Ovary (tissue), 9 donors: Measurements from ENCODE around the gene ATP8B4. TPM values are rescaled to one million over a fixed set of nuclear protein-coding genes. Genes with fewer than 3 reads are reported as not detected.

Experiments
- DNase-seq, 5 donors: peaks; one replicate each; pipeline ENCODE4 v3.0.0-alpha.2; 2019 to 2020
- H3K27ac ChIP-seq, 2 donors: fragments of 200-600 bp; one replicate each; pipeline versions ENCODE4 v1.5.1 to v1.8.0; 2019 to 2022
- H3K27me3 ChIP-seq: fragments of 200-600 bp; one replicate; pipeline ENCODE4 v1.8.0; 2022
- H3K36me3 ChIP-seq: fragments of 200-600 bp; sonication (generic); one replicate; pipeline ENCODE4 v1.5.1; 2019
- H3K4me1 ChIP-seq: one replicate; pipeline ENCODE4 v1.8.1; 2013; ENCODE audit warnings: mild to moderate bottlenecking, moderate library complexity; ENCODE audit not compliant: insufficient read depth
- H3K4me3 ChIP-seq: fragments of 200-600 bp; sonication (generic); one replicate; pipeline ENCODE4 v1.5.1; 2017
- H3K9me3 ChIP-seq, 2 donors: fragments of 200-600 bp in 1 of 2; sonication (generic) in 1 of 2; one replicate each; pipeline versions ENCODE4 v1.5.1 to v1.8.1; 2013 to 2019; ENCODE audit warnings: mild to moderate bottlenecking in 1 of 2, moderate library complexity in 1 of 2
- EP300 ChIP-seq: sonication (generic); formaldehyde crosslinking; IDR thresholded peaks from one replicate; pipeline ENCODE4 v1.6.1; 2017; ENCODE audit warnings: antibody characterized with exemption
- POLR2A ChIP-seq: fragments of 450-650 bp; IDR thresholded peaks from one replicate; pipeline ENCODE4 v1.6.1; 2017; ENCODE audit warnings: antibody characterized with exemption, mild to moderate bottlenecking, moderate library complexity
- WGBS, 3 donors: extraction: QIAGEN DNeasy Blood & Tissue Kit in 1 of 3; methylation state at CpG; one replicate each; pipeline versions ENCODE4 v1.1.5 to v1.1.7; 2013 to 2017; 5-methylcytosine and 5-hydroxymethylcytosine counted together
- intact Hi-C, 4 donors: fragments of 100-400 bp; cut with DNase I; formaldehyde crosslinking; loops; one replicate each; pipeline versions ENCODE4 v1.11.0 to v1.15.1; 2022 to 2023
- polyA plus RNA-seq, 2 donors: library from polyadenylated mRNA; stranded (reverse); fragments of 200-250 nt in 1 of 2; fragments of 350-450 nt in 1 of 2; fragmentation: Illumina TruSeq in 1 of 2; extraction: RNeasy Lipid Tissue Mini Kit (QIAGEN cat#74804) in 1 of 2; gene quantifications; one replicate each; pipeline ENCODE4 v1.2.3, GENCODE V29; 2013 to 2014
- total RNA-seq, 7 donors: library from RNA; depleted of rRNA in 2 of 7; stranded (reverse); fragments of >200 nt in 2 of 7; fragmentation: NEBNext Ultra II Directional in 3 of 7; extraction: Animal tissue kit (Norgen Biotek cat#: 25700) in 3 of 7; gene quantifications; one replicate each; pipeline versions ENCODE4 v1.1.0 to v1.2.4, GENCODE V29; 2016 to 2023
- TF ChIP-seq, protein P1 (sequence below), 3 donors: fragments of 450-650 bp in 2 of 3; fragments of 200-600 bp in 1 of 3; IDR thresholded peaks; one replicate each; pipeline versions ENCODE4 v1.5.1 to v1.8.0; 2016 to 2022; ENCODE audit warnings: antibody characterized with exemption in 3 of 3, mild to moderate bottlenecking in 1 of 3
- donor health status: DM: no; HTN: no; CAD: no; lungs with moderate emphysema.
- donor health status: DM: no; HTN: no; CAD: no.
- donor health status: Bipolar disorder and iron deficiency.
- donor health status: DM: yes; HTN: yes; CAD: no.
- donor health status: DM: no; HTN: no; CAD: no.
- donor health status: DM: yes; HTN: yes; CAD: no.

Gene ATP8B4
- total and polyA plus RNA-seq, 9 donors = 3.7 to 14.4 (median 7.1) TPM

DNA sequence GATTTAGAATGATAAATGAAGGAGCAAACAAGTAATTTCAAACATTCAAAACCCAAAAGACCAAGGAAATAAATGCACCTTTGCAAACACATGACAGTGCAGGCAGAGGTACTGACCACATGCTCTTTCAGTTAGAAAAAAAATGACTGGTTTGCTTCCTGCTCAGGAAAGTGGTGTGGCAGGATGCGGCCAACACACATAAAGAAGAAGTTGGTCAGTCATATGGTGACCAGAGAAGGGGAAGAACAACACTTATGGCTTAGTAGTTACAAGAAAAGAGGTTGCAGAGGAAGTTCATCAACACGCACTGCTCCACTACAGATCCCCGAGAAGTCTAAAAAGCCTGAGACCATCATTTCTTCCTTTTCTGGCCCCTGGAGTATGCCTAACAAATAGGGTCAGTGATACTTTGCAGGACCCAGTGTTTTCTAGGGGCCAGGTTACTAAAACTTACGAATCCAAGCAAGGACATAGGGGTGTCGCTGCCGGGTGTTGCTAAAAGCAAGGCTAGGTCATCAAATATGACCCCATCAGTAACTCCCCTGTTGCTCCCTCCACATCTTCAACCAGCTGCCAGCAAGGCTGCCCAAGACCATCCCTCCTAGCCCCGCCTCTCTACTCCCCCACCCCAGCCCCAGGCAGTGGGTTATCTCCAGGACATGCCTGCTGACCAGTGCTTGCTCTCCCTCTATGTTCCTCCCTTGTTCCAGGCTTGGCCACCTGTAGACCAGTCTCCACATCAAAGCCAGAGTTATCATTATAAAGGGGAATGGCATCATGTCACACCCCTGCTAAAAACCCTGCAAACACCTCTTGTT, 11.2 kb downstream of the ATP8B4 start:
- no peak overlapping the region for H3K27ac ChIP-seq
- WGBS, 3 donors = 82 to 86% (median 83%) methylated on average over 7 of the region's 7 CpGs
- no peaks in the 10 kb centered on the region for H3K27me3 ChIP-seq
- DNase-seq = no peak
- no peaks in the 10 kb centered on the region for H3K9me3 ChIP-seq
- no peaks in the 10 kb centered on the region for H3K4me1 ChIP-seq
- intact Hi-C loops = no loop called here
- H3K4me3 ChIP-seq = no peak overlapping the region
- no peaks in the 10 kb centered on the region for H3K36me3 ChIP-seq
- no peak for TF ChIP-seq POLR2A
- TF ChIP-seq EP300 = no peak
- TF ChIP-seq, protein P1, sequence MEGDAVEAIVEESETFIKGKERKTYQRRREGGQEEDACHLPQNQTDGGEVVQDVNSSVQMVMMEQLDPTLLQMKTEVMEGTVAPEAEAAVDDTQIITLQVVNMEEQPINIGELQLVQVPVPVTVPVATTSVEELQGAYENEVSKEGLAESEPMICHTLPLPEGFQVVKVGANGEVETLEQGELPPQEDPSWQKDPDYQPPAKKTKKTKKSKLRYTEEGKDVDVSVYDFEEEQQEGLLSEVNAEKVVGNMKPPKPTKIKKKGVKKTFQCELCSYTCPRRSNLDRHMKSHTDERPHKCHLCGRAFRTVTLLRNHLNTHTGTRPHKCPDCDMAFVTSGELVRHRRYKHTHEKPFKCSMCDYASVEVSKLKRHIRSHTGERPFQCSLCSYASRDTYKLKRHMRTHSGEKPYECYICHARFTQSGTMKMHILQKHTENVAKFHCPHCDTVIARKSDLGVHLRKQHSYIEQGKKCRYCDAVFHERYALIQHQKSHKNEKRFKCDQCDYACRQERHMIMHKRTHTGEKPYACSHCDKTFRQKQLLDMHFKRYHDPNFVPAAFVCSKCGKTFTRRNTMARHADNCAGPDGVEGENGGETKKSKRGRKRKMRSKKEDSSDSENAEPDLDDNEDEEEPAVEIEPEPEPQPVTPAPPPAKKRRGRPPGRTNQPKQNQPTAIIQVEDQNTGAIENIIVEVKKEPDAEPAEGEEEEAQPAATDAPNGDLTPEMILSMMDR (IDR thresholded peaks at IDR 0.05) = no peak

DNA sequence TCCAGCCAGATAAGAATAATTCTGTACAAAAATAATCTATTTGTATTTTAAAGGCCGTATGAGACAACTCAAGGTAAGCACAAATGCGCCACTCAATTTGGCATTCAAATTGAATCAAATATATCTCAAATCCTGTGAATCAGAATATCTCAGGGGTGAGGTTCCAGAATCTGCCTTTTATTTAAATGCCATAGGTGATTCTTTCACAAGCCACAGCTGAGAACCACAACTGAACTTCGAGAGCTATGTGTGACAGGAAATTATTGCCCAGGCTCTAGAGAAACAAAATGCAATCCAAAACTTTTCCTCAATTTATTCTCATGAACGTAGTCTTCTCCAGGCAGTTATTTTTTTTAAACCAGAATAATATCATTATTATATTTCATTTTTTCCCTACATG, 11.9 kb downstream of the ATP8B4 start:
- 48 to 65% (median 60%) methylated on average over 4 of the region's 4 CpGs for WGBS, 3 donors
- intact Hi-C loops = no loop called here
- Histone ChIP-seq H3K36me3 (no peaks in the 10 kb centered on the region), H3K9me3 (no peaks in the 10 kb centered on the region), H3K4me1 (no peaks in the 10 kb centered on the region), H3K27me3 (no peaks in the 10 kb centered on the region), H3K4me3 (no peak overlapping the region), H3K27ac (no peak overlapping the region)
- no peak for DNase-seq
- no peak for TF ChIP-seq EP300

DNA sequence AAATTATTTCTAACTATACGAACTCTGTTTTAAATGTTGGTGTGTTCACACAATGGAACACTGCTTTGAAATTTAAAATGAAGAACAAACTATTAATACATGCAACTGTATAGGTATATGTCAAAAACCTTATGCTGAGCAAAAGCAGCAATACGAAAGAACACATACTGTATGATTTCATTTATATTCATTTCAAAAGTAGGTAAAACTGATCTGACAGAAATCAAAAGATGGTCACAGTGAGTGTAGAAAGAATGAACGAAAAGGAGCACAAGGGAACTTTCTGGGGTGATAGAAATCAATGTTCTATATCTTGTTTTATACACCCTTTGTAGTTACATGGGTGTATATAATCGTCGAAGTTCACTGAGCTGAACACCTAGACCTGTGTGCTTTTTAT, 12.6 kb downstream of the ATP8B4 start:
- no peaks in the 10 kb centered on the region for H3K27me3 ChIP-seq
- intact Hi-C loops = no loop called here
- no peak overlapping the region for H3K27ac ChIP-seq
- no peak for DNase-seq
- no peaks in the 10 kb centered on the region for H3K9me3 ChIP-seq
- no peaks in the 10 kb centered on the region for H3K4me1 ChIP-seq
- no peaks in the 10 kb centered on the region for H3K36me3 ChIP-seq
- H3K4me3 ChIP-seq = no peak overlapping the region
- 88 to 91% (median 90%) methylated on average over 5 of the region's 5 CpGs for WGBS, 3 donors
- no peak for TF ChIP-seq POLR2A
- TF ChIP-seq, protein P1 (IDR thresholded peaks at IDR 0.05) = no peak
- TF ChIP-seq EP300 = no peak

GRCh38 chr15:50100486-50100885, 18.5 kb downstream of the ATP8B4 start:
- Histone ChIP-seq H3K4me3 (no peak overlapping the region), H3K9me3 (no peaks in the 10 kb centered on the region), H3K27me3 (no peaks in the 10 kb centered on the region), H3K4me1 (no peaks in the 10 kb centered on the region), H3K27ac (no peak overlapping the region), H3K36me3 (no peaks in the 10 kb centered on the region)
- WGBS, 3 donors = 91 to 97% (median 91%) methylated on average over 1 of the region's 1 CpG
- intact Hi-C loops = no loop called here
- TF ChIP-seq, protein P1 (IDR thresholded peaks at IDR 0.05) = no peak
- no peak for TF ChIP-seq EP300
- TF ChIP-seq POLR2A = no peak
- DNase-seq = no peak

- Histone ChIP-seq H3K4me1 (no peaks in the 10 kb centered on the region), H3K27me3 (no peaks in the 10 kb centered on the region), H3K27ac (no peak overlapping the region), H3K9me3 (no peaks in the 10 kb centered on the region), H3K4me3 (no peak overlapping the region), H3K36me3 (no peaks in the 10 kb centered on the region)
- intact Hi-C loops = no loop called here
- no peak for DNase-seq
- TF ChIP-seq, protein P1 (IDR thresholded peaks at IDR 0.05) = no peak
- TF ChIP-seq EP300 (no peak), POLR2A (no peak)
Measured at GRCh38 chr15:50098545-50098944, 20.5 kb downstream of the ATP8B4 start.
